Measurements from ENCODE around the gene HDAC11.

DNA sequence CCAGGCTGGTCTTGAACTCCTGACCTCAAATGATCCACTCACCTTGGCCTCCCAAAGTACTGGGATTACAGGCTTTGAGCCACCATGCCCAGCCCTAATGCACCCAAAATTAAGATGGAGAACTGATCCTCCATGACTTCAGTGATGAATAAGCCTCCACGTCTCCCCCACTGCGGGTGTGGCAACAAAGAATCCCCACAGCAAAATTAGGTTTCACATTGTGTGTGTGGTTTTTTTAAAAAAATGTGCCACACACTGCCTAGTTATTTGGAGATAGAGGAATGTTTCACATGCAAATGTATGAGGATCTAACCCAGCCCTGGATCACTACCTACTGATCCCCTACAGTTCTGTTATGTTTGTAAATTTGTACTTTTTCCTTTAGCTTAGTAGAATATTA lies 17.3 kb downstream of the HDAC11 start:
- TF ChIP-seq EP300 (IDR thresholded peaks at IDR 0.05) (no peak), POLR2A (IDR thresholded peaks at IDR 0.05; ENCODE audit: low read depth) (no peak), POLR2AphosphoS5 (IDR thresholded peaks at IDR 0.05) (no peak)
- TF ChIP-seq, protein P1, sequence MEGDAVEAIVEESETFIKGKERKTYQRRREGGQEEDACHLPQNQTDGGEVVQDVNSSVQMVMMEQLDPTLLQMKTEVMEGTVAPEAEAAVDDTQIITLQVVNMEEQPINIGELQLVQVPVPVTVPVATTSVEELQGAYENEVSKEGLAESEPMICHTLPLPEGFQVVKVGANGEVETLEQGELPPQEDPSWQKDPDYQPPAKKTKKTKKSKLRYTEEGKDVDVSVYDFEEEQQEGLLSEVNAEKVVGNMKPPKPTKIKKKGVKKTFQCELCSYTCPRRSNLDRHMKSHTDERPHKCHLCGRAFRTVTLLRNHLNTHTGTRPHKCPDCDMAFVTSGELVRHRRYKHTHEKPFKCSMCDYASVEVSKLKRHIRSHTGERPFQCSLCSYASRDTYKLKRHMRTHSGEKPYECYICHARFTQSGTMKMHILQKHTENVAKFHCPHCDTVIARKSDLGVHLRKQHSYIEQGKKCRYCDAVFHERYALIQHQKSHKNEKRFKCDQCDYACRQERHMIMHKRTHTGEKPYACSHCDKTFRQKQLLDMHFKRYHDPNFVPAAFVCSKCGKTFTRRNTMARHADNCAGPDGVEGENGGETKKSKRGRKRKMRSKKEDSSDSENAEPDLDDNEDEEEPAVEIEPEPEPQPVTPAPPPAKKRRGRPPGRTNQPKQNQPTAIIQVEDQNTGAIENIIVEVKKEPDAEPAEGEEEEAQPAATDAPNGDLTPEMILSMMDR (IDR thresholded peaks at IDR 0.05): no peak
